ENCODE results near the gene IQCN.

Gene IQCN

GRCh38 chr19:18233224-18233825 is 40.9 kb downstream of the IQCN start:
- no peaks in the 10 kb centered on the region for H3K27me3 ChIP-seq (ENCODE audit: control insufficient read depth, insufficient read depth, low read length)
- no peaks in the 10 kb centered on the region for H3K9me3 ChIP-seq (ENCODE audit: control insufficient read depth, low read depth, low read length)
- H3K27ac ChIP-seq (ENCODE audit: low read length), result no peak overlapping the region
- no peaks in the 10 kb centered on the region for H3K36me3 ChIP-seq (ENCODE audit: control insufficient read depth, low read depth, low read length)
- H3K4me3 ChIP-seq (ENCODE audit: low read length), result peak overlapping the region; percentile 46
- peaks cover 15% of the 10 kb centered on the region for H3K4me1 ChIP-seq (ENCODE audit: control insufficient read depth, low read depth, low read length)
- no peak overlapping the region for H3K9ac ChIP-seq (ENCODE audit: low read length)

- no peaks in the 10 kb centered on the region for H3K36me3 ChIP-seq (ENCODE audit: control insufficient read depth, low read depth, low read length)
- H3K27ac ChIP-seq (ENCODE audit: low read length), result no peak overlapping the region
- no peaks in the 10 kb centered on the region for H3K9me3 ChIP-seq (ENCODE audit: control insufficient read depth, low read depth, low read length)
- no peaks in the 10 kb centered on the region for H3K27me3 ChIP-seq (ENCODE audit: control insufficient read depth, insufficient read depth, low read length)
- peaks cover 15% of the 10 kb centered on the region for H3K4me1 ChIP-seq (ENCODE audit: control insufficient read depth, low read depth, low read length)
- peak overlapping the region; percentile 46 for H3K4me3 ChIP-seq (ENCODE audit: low read length)
- H3K9ac ChIP-seq (ENCODE audit: low read length), result no peak overlapping the region
Observed at GRCh38 chr19:18232540-18233223, 41.6 kb downstream of the IQCN start.

- Histone ChIP-seq H3K9me3 (ENCODE audit: control insufficient read depth, low read depth, low read length) (no peaks in the 10 kb centered on the region), H3K4me3 (ENCODE audit: low read length) (peak overlapping the region; percentile 46), H3K36me3 (ENCODE audit: control insufficient read depth, low read depth, low read length) (no peaks in the 10 kb centered on the region), H3K9ac (ENCODE audit: low read length) (no peak overlapping the region), H3K4me1 (ENCODE audit: control insufficient read depth, low read depth, low read length) (peaks cover 15% of the 10 kb centered on the region), H3K27me3 (ENCODE audit: control insufficient read depth, insufficient read depth, low read length) (peaks cover 7% of the 10 kb centered on the region), H3K27ac (ENCODE audit: low read length) (no peak overlapping the region)
Observed at GRCh38 chr19:18231775-18232174, 42.5 kb downstream of the IQCN start.

DNA sequence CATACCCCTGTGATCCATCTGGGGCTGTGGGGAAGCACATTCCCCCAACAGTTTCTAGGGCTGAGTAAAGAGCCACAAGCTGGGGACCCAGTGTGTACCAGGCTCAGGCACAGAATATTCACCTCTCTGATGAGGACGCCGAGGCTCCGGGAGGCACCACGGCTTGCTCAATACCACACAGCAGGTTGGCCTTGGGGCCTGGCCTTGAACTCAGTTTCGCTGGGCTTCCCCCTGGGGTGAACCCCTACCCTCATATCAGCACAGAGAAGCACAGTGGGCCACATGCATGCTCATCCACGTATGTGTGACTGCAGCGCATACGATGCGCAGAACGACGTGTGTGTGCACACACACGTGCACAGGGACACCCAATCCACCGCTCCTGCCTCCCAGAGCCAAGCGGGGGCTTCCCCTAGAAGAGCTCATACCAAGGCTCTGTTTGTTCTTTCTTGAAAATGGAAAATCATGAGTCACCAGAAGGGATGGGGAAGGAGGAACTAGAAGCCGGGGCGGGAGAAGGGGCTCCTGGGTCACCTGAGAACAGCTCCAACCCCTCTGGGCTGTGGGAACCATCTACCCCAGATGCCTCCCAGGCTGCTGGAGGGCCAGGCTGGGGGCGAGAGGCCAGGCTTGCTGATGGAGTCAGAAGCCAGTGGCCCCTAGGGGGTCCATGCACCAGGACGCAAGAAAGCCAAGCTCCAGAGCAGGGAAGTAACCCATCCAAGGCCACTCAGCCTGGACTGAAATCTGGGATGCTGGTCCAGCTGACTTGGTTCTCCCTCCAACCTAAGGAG is 43.1 kb downstream of the IQCN start:
- H3K9ac ChIP-seq (ENCODE audit: low read length), result no peak overlapping the region
- H3K27ac ChIP-seq (ENCODE audit: low read length), result no peak overlapping the region
- no peak overlapping the region for H3K4me3 ChIP-seq (ENCODE audit: low read length)
- peaks cover 15% of the 10 kb centered on the region for H3K4me1 ChIP-seq (ENCODE audit: control insufficient read depth, low read depth, low read length)
- no peaks in the 10 kb centered on the region for H3K36me3 ChIP-seq (ENCODE audit: control insufficient read depth, low read depth, low read length)
- no peaks in the 10 kb centered on the region for H3K9me3 ChIP-seq (ENCODE audit: control insufficient read depth, low read depth, low read length)
- H3K27me3 ChIP-seq (ENCODE audit: control insufficient read depth, insufficient read depth, low read length), result peaks cover 13% of the 10 kb centered on the region

GRCh38 chr19:18229915-18230314 is 44.3 kb downstream of the IQCN start:
- Histone ChIP-seq H3K9ac (ENCODE audit: low read length) (no peak overlapping the region), H3K4me1 (ENCODE audit: control insufficient read depth, low read depth, low read length) (peaks cover 18% of the 10 kb centered on the region)

DNA sequence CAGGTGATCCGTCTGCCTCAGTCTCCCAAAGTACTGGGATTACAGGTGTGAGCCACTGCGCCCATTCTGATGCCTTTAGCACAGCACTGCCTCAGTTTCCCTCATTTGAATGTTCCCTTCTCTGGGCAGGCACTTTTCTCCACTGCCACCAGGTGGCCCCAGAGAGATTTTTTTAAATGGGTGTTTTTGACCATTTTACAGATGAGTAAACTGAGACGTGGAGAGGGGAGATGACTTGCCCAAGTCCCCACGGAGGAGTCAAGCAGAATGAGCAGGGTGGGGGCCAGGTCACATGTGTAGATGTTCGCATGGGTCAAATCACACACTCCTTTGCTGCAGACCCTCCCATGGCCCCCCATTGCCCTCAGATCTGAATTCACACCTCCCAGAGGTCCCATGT is 44.8 kb downstream of the IQCN start:
- Histone ChIP-seq H3K36me3 (ENCODE audit: control insufficient read depth, low read depth, low read length) (no peaks in the 10 kb centered on the region), H3K4me1 (ENCODE audit: control insufficient read depth, low read depth, low read length) (peaks cover 18% of the 10 kb centered on the region), H3K9me3 (ENCODE audit: control insufficient read depth, low read depth, low read length) (no peaks in the 10 kb centered on the region), H3K27ac (ENCODE audit: low read length) (no peak overlapping the region), H3K4me3 (ENCODE audit: low read length) (no peak overlapping the region), H3K9ac (ENCODE audit: low read length) (no peak overlapping the region), H3K27me3 (ENCODE audit: control insufficient read depth, insufficient read depth, low read length) (peaks cover 29% of the 10 kb centered on the region)

More at GRCh38 chr19:18229915-18230314, 44.3 kb downstream of the IQCN start:
- no peak overlapping the region for H3K27ac ChIP-seq (ENCODE audit: low read length)
- no peaks in the 10 kb centered on the region for H3K9me3 ChIP-seq (ENCODE audit: control insufficient read depth, low read depth, low read length)
- peaks cover 26% of the 10 kb centered on the region for H3K27me3 ChIP-seq (ENCODE audit: control insufficient read depth, insufficient read depth, low read length)
- no peaks in the 10 kb centered on the region for H3K36me3 ChIP-seq (ENCODE audit: control insufficient read depth, low read depth, low read length)
- no peak overlapping the region for H3K4me3 ChIP-seq (ENCODE audit: low read length)

DNA sequence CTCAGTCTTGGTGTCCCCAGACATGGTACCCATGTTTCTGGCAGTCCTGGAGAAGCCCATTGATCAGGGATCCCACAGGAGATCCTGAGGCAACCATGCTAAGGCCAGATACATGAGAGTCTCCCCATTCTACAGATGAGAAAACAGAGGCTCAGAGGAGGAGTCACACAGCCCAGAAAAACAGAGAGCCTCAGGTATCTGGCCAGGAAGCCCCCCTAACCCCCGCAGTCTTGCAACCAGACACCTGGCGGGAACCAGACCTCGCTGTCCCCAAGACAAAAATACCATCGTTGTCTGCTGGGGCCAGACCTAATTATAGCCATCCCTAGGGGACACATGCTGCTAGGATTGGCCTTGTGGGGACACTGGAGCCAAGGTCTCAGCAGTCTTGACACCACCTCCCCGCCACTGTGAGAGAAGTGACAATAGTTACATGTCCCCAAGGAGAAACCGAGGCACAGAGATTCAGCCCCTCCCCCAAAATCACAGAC is 46.4 kb downstream of the IQCN start:
- H3K4me3 ChIP-seq (ENCODE audit: low read length), result no peak overlapping the region
- H3K27me3 ChIP-seq (ENCODE audit: control insufficient read depth, insufficient read depth, low read length), result peaks cover 29% of the 10 kb centered on the region
- H3K9ac ChIP-seq (ENCODE audit: low read length), result no peak overlapping the region
- H3K9me3 ChIP-seq (ENCODE audit: control insufficient read depth, low read depth, low read length), result no peaks in the 10 kb centered on the region
- no peaks in the 10 kb centered on the region for H3K36me3 ChIP-seq (ENCODE audit: control insufficient read depth, low read depth, low read length)
- H3K27ac ChIP-seq (ENCODE audit: low read length), result no peak overlapping the region
- H3K4me1 ChIP-seq (ENCODE audit: control insufficient read depth, low read depth, low read length), result peaks cover 18% of the 10 kb centered on the region

DNA sequence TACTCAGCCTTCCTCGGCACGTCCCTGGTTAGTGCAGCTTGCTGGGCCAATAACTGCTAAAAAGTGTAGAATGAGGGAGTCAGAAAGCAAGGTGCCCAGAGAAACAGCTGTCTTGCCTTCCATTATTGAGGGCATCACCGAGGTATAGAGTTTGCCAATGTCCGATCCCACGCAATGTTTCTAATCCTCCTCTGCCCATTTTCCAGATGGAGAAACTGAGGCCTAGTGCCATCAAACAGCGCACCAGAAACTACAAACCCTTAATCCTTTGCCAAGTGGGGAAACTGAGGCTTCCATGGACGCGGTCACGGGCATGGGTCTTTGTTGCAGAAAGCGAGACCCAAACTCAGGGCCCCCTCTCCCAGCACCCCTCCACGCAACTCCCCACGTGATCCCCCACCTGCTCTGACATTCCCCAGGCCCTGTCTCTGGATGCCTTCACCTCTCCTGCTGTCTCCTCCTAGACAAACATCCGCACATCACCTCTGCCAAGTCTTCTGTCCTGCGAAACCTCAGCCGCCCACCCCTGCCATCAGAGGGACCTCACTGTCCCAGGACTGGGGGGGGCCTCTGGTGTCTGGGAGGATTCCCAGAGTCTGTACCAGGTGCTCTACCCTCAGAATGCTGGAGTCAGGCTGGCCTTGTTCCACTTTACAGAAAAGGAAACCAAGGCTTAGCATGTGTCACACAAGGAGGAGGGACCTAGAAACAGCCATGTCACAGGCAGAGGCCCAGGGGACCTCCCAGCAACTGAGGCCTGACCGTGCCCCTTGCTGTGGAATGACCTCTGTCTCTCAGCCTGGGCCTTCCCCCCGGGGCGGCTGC is 47.1 kb downstream of the IQCN start:
- Histone ChIP-seq H3K9ac (ENCODE audit: low read length) (no peak overlapping the region), H3K36me3 (ENCODE audit: control insufficient read depth, low read depth, low read length) (no peaks in the 10 kb centered on the region), H3K9me3 (ENCODE audit: control insufficient read depth, low read depth, low read length) (no peaks in the 10 kb centered on the region), H3K4me3 (ENCODE audit: low read length) (no peak overlapping the region), H3K27ac (ENCODE audit: low read length) (no peak overlapping the region), H3K4me1 (ENCODE audit: control insufficient read depth, low read depth, low read length) (peaks cover 14% of the 10 kb centered on the region), H3K27me3 (ENCODE audit: control insufficient read depth, insufficient read depth, low read length) (peaks cover 29% of the 10 kb centered on the region)

- H3K27ac ChIP-seq (ENCODE audit: low read length), result no peak within 1 kb of the TSS
- H3K36me3 ChIP-seq (ENCODE audit: control insufficient read depth, low read depth, low read length), result no peaks in the 10 kb centered on the region
- H3K9me3 ChIP-seq (ENCODE audit: control insufficient read depth, low read depth, low read length), result no peaks in the 10 kb centered on the region
- no peak within 1 kb of the TSS for H3K9ac ChIP-seq (ENCODE audit: low read length)
- peaks cover 29% of the 10 kb centered on the region for H3K27me3 ChIP-seq (ENCODE audit: control insufficient read depth, insufficient read depth, low read length)
- H3K4me1 ChIP-seq (ENCODE audit: control insufficient read depth, low read depth, low read length), result peaks cover 6% of the 10 kb centered on the region
- H3K4me3 ChIP-seq (ENCODE audit: low read length), result peak within 1 kb of the TSS; percentile 83
Observed at GRCh38 chr19:18225702-18226468, 48.4 kb downstream of the IQCN start, which contains the start of gene PDE4C. Gene PDE4C, minus strand, starts transcription at chr19:18226438. Its CDS starts 23 bp downstream, at chr19:18226415.

GRCh38 chr19:18225355-18225701 is 48.9 kb downstream of the IQCN start:
- H3K36me3 ChIP-seq (ENCODE audit: control insufficient read depth, low read depth, low read length), result no peaks in the 10 kb centered on the region
- H3K4me3 ChIP-seq (ENCODE audit: low read length), result peak overlapping the region; percentile 83
- peaks cover 3% of the 10 kb centered on the region for H3K4me1 ChIP-seq (ENCODE audit: control insufficient read depth, low read depth, low read length)
- H3K9me3 ChIP-seq (ENCODE audit: control insufficient read depth, low read depth, low read length), result no peaks in the 10 kb centered on the region
- peaks cover 29% of the 10 kb centered on the region for H3K27me3 ChIP-seq (ENCODE audit: control insufficient read depth, insufficient read depth, low read length)
- no peak overlapping the region for H3K27ac ChIP-seq (ENCODE audit: low read length)
- no peak overlapping the region for H3K9ac ChIP-seq (ENCODE audit: low read length)

All from iPS-18a (cell line).